ENCODE measurements around the gene ZFYVE28.

Gene ZFYVE28

GRCh38 chr4:2299794-2300193 lies 118.7 kb downstream of the ZFYVE28 start:
- DNase-seq = no peak

- DNase-seq = no peak
These were observed 119.9 kb downstream of the ZFYVE28 start for GRCh38 chr4:2298532-2298991.

- no peak for DNase-seq
These were observed 120.6 kb downstream of the ZFYVE28 start for GRCh38 chr4:2297606-2298531.

- no peak for DNase-seq
These were observed 121.5 kb downstream of the ZFYVE28 start for GRCh38 chr4:2296631-2297601.

GRCh38 chr4:2295900-2296442 lies 122.5 kb downstream of the ZFYVE28 start:
- DNase-seq = no peak

- DNase-seq = no peak
These were observed 122.9 kb downstream of the ZFYVE28 start for GRCh38 chr4:2295500-2295899.

- DNase-seq = no peak
These were observed 125.8 kb downstream of the ZFYVE28 start for GRCh38 chr4:2292646-2293108.

- DNase-seq = no peak
These were observed 126.5 kb downstream of the ZFYVE28 start for GRCh38 chr4:2291705-2292645.

- peak; percentile 57 for DNase-seq
These were observed 127.3 kb downstream of the ZFYVE28 start for GRCh38 chr4:2290974-2291704.

GRCh38 chr4:2290488-2290887 lies 128.0 kb downstream of the ZFYVE28 start:
- no peak for DNase-seq

- no peak for DNase-seq
These were observed 128.5 kb downstream of the ZFYVE28 start for GRCh38 chr4:2289955-2290333.

GRCh38 chr4:2289311-2289954 lies 129.0 kb downstream of the ZFYVE28 start:
- DNase-seq = no peak

GRCh38 chr4:2288051-2288541 lies 130.3 kb downstream of the ZFYVE28 start:
- no peak for DNase-seq

- no peak for DNase-seq
These were observed 130.9 kb downstream of the ZFYVE28 start for GRCh38 chr4:2287594-2287915.

GRCh38 chr4:2286904-2287593 lies 131.4 kb downstream of the ZFYVE28 start:
- DNase-seq = no peak

- no peak for DNase-seq
These were observed 132.6 kb downstream of the ZFYVE28 start for GRCh38 chr4:2285613-2286381.

GRCh38 chr4:2284934-2285612 lies 133.4 kb downstream of the ZFYVE28 start:
- no peak for DNase-seq

- DNase-seq = no peak
These were observed 134.1 kb downstream of the ZFYVE28 start for GRCh38 chr4:2284161-2284933.
